Epithelial cell of esophagus (primary cell): ENCODE data around the gene SH3GLB2.

Experiments used
- DNase-seq: peaks from one replicate; pipeline ENCODE4 v3.0.0; 2010; ENCODE audit warnings: low read depth
- H3K4me3 ChIP-seq: 2 replicates; pipeline ENCODE4 v1.5.1; 2011; ENCODE audit warnings: mild to moderate bottlenecking, low read length, control low read depth
- CTCF ChIP-seq: IDR thresholded peaks from 2 replicates; pipeline ENCODE4 v1.5.1; 2011; ENCODE audit warnings: low read depth, mild to moderate bottlenecking, low read length, control low read depth, inconsistent platforms; ENCODE audit not compliant: insufficient read depth; ENCODE audit errors: missing control alignments

Gene SH3GLB2

GRCh38 chr9:129072171-129072570 is 44.0 kb upstream of the SH3GLB2 start:
- TF ChIP-seq CTCF: no peak
- H3K4me3 ChIP-seq: no peak overlapping the region
- no peak for DNase-seq

GRCh38 chr9:129071526-129072126 is 43.5 kb upstream of the SH3GLB2 start:
- no peak for DNase-seq
- TF ChIP-seq CTCF: no peak
- no peak overlapping the region for H3K4me3 ChIP-seq

- DNase-seq: no peak
- no peak overlapping the region for H3K4me3 ChIP-seq
Measured at GRCh38 chr9:129070696-129071525, 42.8 kb upstream of the SH3GLB2 start.

GRCh38 chr9:129069862-129070641 is 41.9 kb upstream of the SH3GLB2 start:
- no peak for DNase-seq
- TF ChIP-seq CTCF: no peak
- H3K4me3 ChIP-seq: no peak overlapping the region

More at GRCh38 chr9:129070696-129071525, 42.8 kb upstream of the SH3GLB2 start:
- no peak for TF ChIP-seq CTCF

GRCh38 chr9:129068990-129069861 is 41.1 kb upstream of the SH3GLB2 start:
- no peak for DNase-seq
- H3K4me3 ChIP-seq: no peak overlapping the region
- no peak for TF ChIP-seq CTCF

- no peak for TF ChIP-seq CTCF
Measured at GRCh38 chr9:129068110-129068509, 40.0 kb upstream of the SH3GLB2 start.

More at GRCh38 chr9:129068110-129068509, 40.0 kb upstream of the SH3GLB2 start:
- H3K4me3 ChIP-seq: no peak overlapping the region
- DNase-seq: no peak
